K562 (cell line): ENCODE results near the gene ENO2. TPM values are rescaled to one million over a fixed set of nuclear protein-coding genes. Genes with fewer than 3 reads are reported as not detected.

Experiments
- ATAC-seq: fragments of 200-7000 bp; cut with Tn5 transposase; 3 replicates; pipeline ENCODE4 v1.9.1; 2020; ENCODE audit warnings: moderate library complexity
- BruUV-seq: library from RNA; stranded (reverse); fragments of 400-500 nt; replicated peaks from 2 replicates; lab custom pipeline; 2021; lab: Mats Ljungman, UMichigan
- CTCF ChIA-PET: fragments of 300-600 bp; formaldehyde crosslinking; extraction: SDS; loops from one replicate; lab custom pipeline; 2021; ENCODE audit warnings: low intra/inter-chr PET ratio; lab: Yijun Ruan, JAX
- POLR2A ChIA-PET: fragments of 300-600, 350-650 bp; sonication (Branson Sonifier 250); formaldehyde crosslinking; extraction: SDS; loops from one replicate; lab custom pipeline; 2021; ENCODE audit warnings: antibody characterized with exemption, inconsistent platforms; lab: Yijun Ruan, JAX
- DNase-seq, 4 experiments: peaks; one replicate each; pipeline versions ENCODE4 v3.0.0 to v3.0.0-alpha.2; 2011 to 2018; ENCODE audit warnings: low spot score in 3 of 4, mixed read lengths in 3 of 4; ENCODE audit errors: extremely low read depth in 1 of 4
- FAIRE-seq: peaks from 2 replicates; lab custom pipeline; 2011; peaks lifted over from hg19 to GRCh38; lab: Jason Lieb, UNC
- H2AFZ ChIP-seq: 2 replicates; pipeline ENCODE4 v1.6.0; 2011; ENCODE audit warnings: low read depth, low read length, control low read depth, inconsistent platforms
- H3K27ac ChIP-seq: fragments of 200-600 bp; 3 replicates; pipeline ENCODE4 v1.8.0; 2011; ENCODE audit warnings: low read depth, mild to moderate bottlenecking, control low read depth, inconsistent platforms, low read length, moderate library complexity, mixed read lengths; ENCODE audit errors: extremely low read depth
- H3K27me3 ChIP-seq, 2 experiments: fragments of 300-600 bp in 1 of 2; 2 replicates in 1 of 2; 3 replicates in 1 of 2; pipeline versions ENCODE4 v1.6.0 to v1.8.0; 2011; ENCODE audit warnings: inconsistent platforms in 2 of 2, low read length in 2 of 2, mild to moderate bottlenecking in 1 of 2, mixed read lengths in 1 of 2, moderate library complexity in 1 of 2; ENCODE audit not compliant: control insufficient read depth in 2 of 2, insufficient read depth in 2 of 2
- H3K36me3 ChIP-seq: fragments of 300-600 bp; 3 replicates; pipeline ENCODE4 v1.8.0; 2011; ENCODE audit warnings: mild to moderate bottlenecking, low read length, inconsistent platforms; ENCODE audit not compliant: control insufficient read depth, insufficient read depth
- H3K4me1 ChIP-seq, 2 experiments: fragments of 200-600 bp in 1 of 2; replicated peaks in 1 of 2; 2 replicates in 1 of 2; 3 replicates in 1 of 2; pipeline versions ENCODE4 v1.5.1 to v1.8.0; 2011; ENCODE audit warnings: inconsistent platforms in 2 of 2, low read length in 2 of 2, mild to moderate bottlenecking in 1 of 2, mixed read lengths in 1 of 2, moderate library complexity in 1 of 2; ENCODE audit not compliant: control insufficient read depth in 2 of 2, insufficient read depth in 2 of 2
- H3K4me2 ChIP-seq: 2 replicates; pipeline ENCODE4 v1.6.1; 2011; ENCODE audit warnings: low read length, control low read depth, inconsistent platforms, mixed read lengths; ENCODE audit not compliant: insufficient read depth
- H3K4me3 ChIP-seq: fragments of 200-600 bp; sonication (generic), shearing (Covaris generic); 2 replicates; pipeline ENCODE4 v1.5.1; 2016; ENCODE audit warnings: control low read depth, inconsistent platforms
- H3K79me2 ChIP-seq: fragments of 200-600 bp; 3 replicates; pipeline ENCODE4 v1.8.0; 2011; ENCODE audit warnings: low read length, inconsistent platforms; ENCODE audit not compliant: control insufficient read depth, insufficient read depth
- H3K9ac ChIP-seq, 2 experiments: 2 replicates each; pipeline versions ENCODE4 v1.6.0 to v1.6.1; 2011; ENCODE audit warnings: low read depth in 2 of 2, low read length in 2 of 2, control low read depth in 1 of 2, inconsistent platforms in 1 of 2, mild to moderate bottlenecking in 1 of 2, mixed read lengths in 1 of 2; ENCODE audit not compliant: insufficient read depth in 1 of 2
- H3K9me1 ChIP-seq: one replicate; pipeline ENCODE4 v1.6.0; 2011; ENCODE audit warnings: inconsistent platforms, mild to moderate bottlenecking, low read length, moderate library complexity; ENCODE audit not compliant: control insufficient read depth, insufficient read depth
- H3K9me3 ChIP-seq: replicated peaks from 2 replicates; pipeline ENCODE4 v1.5.1; 2011; ENCODE audit warnings: low read depth, low read length, inconsistent platforms; ENCODE audit not compliant: control insufficient read depth, insufficient read depth
- H4K20me1 ChIP-seq: replicated peaks from 2 replicates; pipeline ENCODE4 v1.6.1; 2011; ENCODE audit warnings: low read length, inconsistent platforms, mixed read lengths; ENCODE audit not compliant: control insufficient read depth, insufficient read depth
- CHD2 ChIP-seq: IDR thresholded peaks from 2 replicates; pipeline ENCODE4 v1.6.1; 2011; ENCODE audit warnings: low read depth, low read length
- SMARCA4 ChIP-seq: fragments of 450-650 bp; IDR thresholded peaks from 2 replicates; pipeline ENCODE4 v1.6.1; 2016
- TEAD1 ChIP-seq, 2 experiments: fragments of 450-650 bp in 1 of 2; sonication (generic) in 1 of 2; formaldehyde crosslinking; IDR thresholded peaks; 2 replicates each; pipeline versions ENCODE4 v1.4.0 to v1.8.0; 2020 to 2022; ENCODE audit warnings: mild to moderate bottlenecking in 2 of 2, missing genetic modification reagents in 1 of 2
- ZBTB33 ChIP-seq: sonication (generic); formaldehyde crosslinking; IDR thresholded peaks from 2 replicates; pipeline ENCODE4 v1.8.1; 2023; ENCODE audit warnings: mild to moderate bottlenecking, missing genetic modification reagents
- ZFP91 ChIP-seq: sonication (generic); formaldehyde crosslinking; IDR thresholded peaks from 2 replicates; pipeline ENCODE4 v1.8.0; 2022; ENCODE audit warnings: mild to moderate bottlenecking, missing genetic modification reagents
- ZNF609 ChIP-seq: sonication (generic); formaldehyde crosslinking; IDR thresholded peaks from 2 replicates; pipeline ENCODE4 v1.8.1; 2023; ENCODE audit warnings: missing genetic modification reagents, mild to moderate bottlenecking, borderline replicate concordance
- ZSCAN32 ChIP-seq: fragments of 450-650 bp; formaldehyde crosslinking; IDR thresholded peaks from 2 replicates; pipeline ENCODE4 v1.4.0; 2020; ENCODE audit warnings: mild to moderate bottlenecking, moderate library complexity
- WGBS: fragments of 100-300 bp; shearing (Covaris generic); methylation state at CpG from one replicate; pipeline ENCODE4 v1.1.6; 2016; ENCODE audit warnings: low coverage, mixed read lengths; ENCODE audit not compliant: insufficient coverage; ENCODE audit errors: missing lambda C conversion rate; 5-methylcytosine and 5-hydroxymethylcytosine counted together
- in situ Hi-C: fragments of 300-500 bp; cut with MboI; formaldehyde crosslinking; loops from 4 replicates; pipeline ENCODE4 v1.15.0; 2018; ENCODE audit warnings: inconsistent platforms, mixed read lengths
- intact Hi-C: fragments of 100-400 bp; cut with micrococcal nuclease; formaldehyde crosslinking; loops from 2 replicates; pipeline ENCODE4 v1.14.2; 2022
- polyA plus RNA-seq, 8 experiments: library from polyadenylated mRNA; depleted of rRNA in 4 of 8; stranded (reverse) in 5 of 8; unstranded in 3 of 8; fragments of >200 nt; fragmentation: Nextera tagmentation in 2 of 8; fragmentation: Illumina TruSeq in 1 of 8; extraction: Ambion mirVana in 2 of 8; extraction: Trizol in 1 of 8; gene quantifications; 2 replicates each; pipeline versions ENCODE4 v1.2.1 to v1.2.3, GENCODE V29; 2011 to 2014; ENCODE audit warnings: inconsistent platforms in 1 of 8, missing spikeins in 1 of 8
- total RNA-seq, 7 experiments: library from RNA; depleted of rRNA in 6 of 7; stranded (reverse); fragments of >200 nt in 6 of 7; fragmentation: Illumina TruSeq in 2 of 7; extraction: Trizol in 2 of 7; gene quantifications; 2 replicates each; pipeline versions ENCODE4 v1.2.1 to v1.2.3, GENCODE V29; 2011 to 2021; ENCODE audit warnings: low replicate concordance in 1 of 7

ENO2 gene
- total and polyA plus RNA-seq, 9 of the 15 experiments (the other 6 are each of a cell fraction or from before 2014, with no cell fraction given), result 10.9 to 43.3 (median 21.0) TPM

GRCh38 chr12:6953442-6954315 lies 39.3 kb downstream of the ENO2 start (continued):
- no peak for TF ChIP-seq ZFP91
- TF ChIP-seq TEAD1 (CRISPR knock-in tag; IDR thresholded peaks at IDR 0.05), result no peak

- CTCF ChIA-PET, result no interaction called here
- intact Hi-C loops (no loop called here), in situ Hi-C loops (no loop called here)
- Histone ChIP-seq H3K36me3 (no peaks in the 10 kb centered on the region), H3K9me3 (no peaks in the 10 kb centered on the region), H4K20me1 (no peaks in the 10 kb centered on the region), H3K27me3 (no peaks in the 10 kb centered on the region), H3K4me3 (no peak overlapping the region), H3K27ac (0 out of 3 replicates have a peak overlapping the region, but pooled peaks have one; percentile 22), H3K9me1 (no peaks in the 10 kb centered on the region), H2AFZ (peak overlapping the region; percentile 24; the same call in 1 of the 2 replicates), H3K9ac (peak overlapping the region in 1 of 2 experiments; percentile 15; a peak in 2 of 4 replicates), H3K79me2 (no peaks in the 10 kb centered on the region), H3K4me2 (no peak overlapping the region), H3K4me1 (peaks cover 8 to 56% of the 10 kb centered on the region in 2 experiments)
- ATAC-seq (no peak), FAIRE-seq (no peak), DNase-seq (no peak)
- BruUV-seq, result no TSS peak
- POLR2A ChIA-PET, result interaction anchor here (0.6 to 1.2 kb wide), 4 partner anchors 10 to 72 kb away, joined by 3 to 7 read pairs (median 4); partner anchors contain the start of genes C12orf57 and RNU7-1
- 80% methylated on average over 19 of the region's 21 CpGs for WGBS
- TF ChIP-seq ZNF609 (CRISPR knock-in tag) (no peak), CHD2 (no peak), ZBTB33 (CRISPR knock-in tag) (peak; percentile 13; the same call in 1 of the 2 replicates), ZSCAN32 (CRISPR knock-in tag) (no peak), SMARCA4 (no peak)
These were observed 40.1 kb downstream of the ENO2 start for GRCh38 chr12:6954316-6955107.
